HFF-Myc (cell line): ENCODE measurements around the gene PCSK4.

Experiments
- DNase-seq: peaks from one replicate; pipeline ENCODE4 v3.0.0-alpha.2; 2011; ENCODE audit warnings: low read depth; ENCODE audit errors: extremely low read depth
- H3K4me3 ChIP-seq: replicated peaks from 2 replicates; pipeline ENCODE4 v1.5.1; 2011; ENCODE audit warnings: low read depth, mild to moderate bottlenecking, control low read depth, low read length
- TF ChIP-seq, protein P1 (sequence below): IDR thresholded peaks from 2 replicates; pipeline ENCODE4 v1.5.1; 2012; ENCODE audit warnings: mild to moderate bottlenecking, low read depth, low read length, control low read depth; ENCODE audit errors: missing control alignments

The PCSK4 gene

DNA sequence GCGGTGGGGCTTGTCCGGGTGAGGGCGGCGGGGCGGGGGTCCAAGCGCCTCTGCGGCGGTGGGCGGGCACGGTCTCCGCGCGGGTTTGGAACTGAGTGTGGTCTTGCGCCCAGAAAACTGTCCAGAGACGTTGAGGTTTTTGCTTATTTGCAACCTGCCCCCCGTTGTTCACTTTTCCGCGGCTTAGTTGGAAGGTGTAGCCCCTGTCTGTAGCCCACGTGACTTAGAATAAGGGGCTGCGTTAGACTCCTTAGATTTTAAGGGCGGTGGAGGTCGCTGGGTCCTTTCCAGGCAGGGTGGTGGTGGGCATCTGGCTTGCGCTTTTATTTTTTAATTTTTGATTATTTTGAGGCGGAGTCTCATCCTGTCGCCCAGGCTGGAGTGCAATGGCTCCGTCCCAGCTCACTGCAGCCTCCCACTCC lies 51.2 kb downstream of the PCSK4 start:
- TF ChIP-seq, protein P1, sequence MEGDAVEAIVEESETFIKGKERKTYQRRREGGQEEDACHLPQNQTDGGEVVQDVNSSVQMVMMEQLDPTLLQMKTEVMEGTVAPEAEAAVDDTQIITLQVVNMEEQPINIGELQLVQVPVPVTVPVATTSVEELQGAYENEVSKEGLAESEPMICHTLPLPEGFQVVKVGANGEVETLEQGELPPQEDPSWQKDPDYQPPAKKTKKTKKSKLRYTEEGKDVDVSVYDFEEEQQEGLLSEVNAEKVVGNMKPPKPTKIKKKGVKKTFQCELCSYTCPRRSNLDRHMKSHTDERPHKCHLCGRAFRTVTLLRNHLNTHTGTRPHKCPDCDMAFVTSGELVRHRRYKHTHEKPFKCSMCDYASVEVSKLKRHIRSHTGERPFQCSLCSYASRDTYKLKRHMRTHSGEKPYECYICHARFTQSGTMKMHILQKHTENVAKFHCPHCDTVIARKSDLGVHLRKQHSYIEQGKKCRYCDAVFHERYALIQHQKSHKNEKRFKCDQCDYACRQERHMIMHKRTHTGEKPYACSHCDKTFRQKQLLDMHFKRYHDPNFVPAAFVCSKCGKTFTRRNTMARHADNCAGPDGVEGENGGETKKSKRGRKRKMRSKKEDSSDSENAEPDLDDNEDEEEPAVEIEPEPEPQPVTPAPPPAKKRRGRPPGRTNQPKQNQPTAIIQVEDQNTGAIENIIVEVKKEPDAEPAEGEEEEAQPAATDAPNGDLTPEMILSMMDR, result no peak
- H3K4me3 ChIP-seq, result peak overlapping the region; percentile 95
- no peak for DNase-seq

DNA sequence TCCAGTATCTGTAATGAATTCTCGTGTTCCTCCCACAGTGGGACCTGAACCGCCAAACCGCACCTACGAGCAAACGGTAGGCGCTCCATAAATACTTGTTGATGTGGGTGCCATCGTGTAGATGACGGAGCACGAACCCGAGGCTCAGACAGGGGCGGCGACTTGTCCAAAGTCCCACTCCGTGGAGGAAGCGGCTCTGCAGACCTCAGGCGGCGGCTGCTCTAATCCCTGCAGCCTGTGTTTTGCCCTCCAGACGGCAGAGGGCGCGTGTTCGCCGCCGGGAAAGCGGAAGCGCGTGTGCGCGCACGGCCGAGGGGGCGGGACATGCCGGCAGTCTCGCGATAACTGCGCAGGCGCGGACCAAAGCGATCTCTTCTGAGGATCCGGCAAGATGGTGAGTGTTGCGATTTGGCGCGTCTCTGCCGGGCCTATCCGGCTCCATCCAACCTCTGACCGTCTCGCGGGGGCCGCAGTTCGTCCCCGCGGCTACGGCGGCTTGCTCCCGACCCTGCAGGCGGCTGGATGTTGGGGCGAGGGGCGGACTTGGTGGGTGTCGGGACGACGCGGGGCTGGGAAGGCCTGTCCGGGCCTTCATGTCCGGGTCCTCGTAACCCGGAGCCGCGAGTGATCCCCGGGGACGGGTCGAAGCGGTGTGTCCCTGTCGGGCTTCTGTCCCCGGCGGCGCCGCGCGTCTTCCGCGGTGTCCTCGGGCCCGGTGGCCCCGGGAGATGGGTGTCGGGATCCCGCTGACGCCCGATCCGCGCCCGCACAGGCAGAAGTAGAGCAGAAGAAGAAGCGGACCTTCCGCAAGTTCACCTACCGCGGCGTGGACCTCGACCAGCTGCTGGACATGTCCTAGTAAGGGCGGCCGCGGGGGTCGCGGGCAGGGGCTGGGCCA lies 51.9 kb downstream of the PCSK4 start, which contains the start of gene RPS15:
Gene RPS15, plus strand, starts transcription at position 362 of the 898 bp plus-strand sequence. Its CDS starts 30 bp downstream, at position 392.
- TF ChIP-seq, protein P1, result peak; percentile 90
- H3K4me3 ChIP-seq, result peak within 1 kb of the TSS; percentile 95
- DNase-seq, result peak; percentile 77

DNA sequence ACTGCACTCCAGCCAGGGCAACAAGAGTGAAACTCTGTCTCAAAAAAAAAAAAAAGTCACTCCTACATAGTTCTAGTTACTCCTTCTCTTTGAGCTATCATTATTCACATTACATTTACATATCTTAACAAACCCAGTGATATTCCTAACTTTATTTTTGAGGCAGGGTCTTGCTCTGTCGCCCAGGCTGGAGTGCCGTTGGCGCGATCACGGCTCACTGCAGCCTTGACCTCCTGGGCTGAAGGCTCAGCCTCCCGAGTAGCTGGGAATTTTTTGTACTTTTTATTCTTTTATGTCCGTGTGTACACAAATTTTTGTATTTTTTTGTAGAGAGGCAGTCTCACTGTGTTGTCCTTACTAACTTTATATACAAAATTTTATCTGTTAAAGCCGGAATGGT lies 52.5 kb downstream of the PCSK4 start:
- TF ChIP-seq, protein P1, result no peak
- DNase-seq, result no peak
- H3K4me3 ChIP-seq, result no peak overlapping the region

DNA sequence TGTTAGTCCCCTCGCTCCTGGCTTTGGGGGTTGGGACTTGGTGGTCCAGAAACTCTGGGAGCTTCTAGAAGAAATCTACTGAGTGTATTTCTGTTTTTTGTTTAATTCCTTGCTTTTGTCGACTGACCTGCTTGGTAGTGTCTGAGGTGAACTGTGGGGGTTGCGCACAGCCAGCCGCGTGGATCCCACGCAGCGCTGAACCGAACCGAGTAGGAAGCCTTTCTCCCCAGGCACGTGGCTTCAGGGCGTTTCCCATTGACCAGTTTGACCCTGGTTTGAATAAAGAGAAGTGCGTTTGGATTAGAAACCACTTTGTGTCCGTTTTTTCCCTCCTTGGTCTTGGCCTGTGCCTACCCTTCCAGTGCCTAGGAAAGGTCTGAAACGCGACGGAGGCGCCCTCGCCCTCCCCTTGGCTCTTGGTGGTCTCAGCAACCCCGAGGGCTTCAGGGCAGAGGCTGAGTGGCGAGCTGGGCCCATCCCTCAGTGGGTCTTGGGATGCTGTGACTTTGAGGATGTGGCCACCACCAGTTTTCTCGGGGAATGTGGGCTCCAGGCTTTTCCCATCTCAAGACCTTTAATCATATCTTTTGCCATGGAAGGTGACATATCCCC lies 54.7 kb downstream of the PCSK4 start:
- TF ChIP-seq, protein P1, result no peak
- H3K4me3 ChIP-seq, result no peak overlapping the region
- DNase-seq, result no peak

DNA sequence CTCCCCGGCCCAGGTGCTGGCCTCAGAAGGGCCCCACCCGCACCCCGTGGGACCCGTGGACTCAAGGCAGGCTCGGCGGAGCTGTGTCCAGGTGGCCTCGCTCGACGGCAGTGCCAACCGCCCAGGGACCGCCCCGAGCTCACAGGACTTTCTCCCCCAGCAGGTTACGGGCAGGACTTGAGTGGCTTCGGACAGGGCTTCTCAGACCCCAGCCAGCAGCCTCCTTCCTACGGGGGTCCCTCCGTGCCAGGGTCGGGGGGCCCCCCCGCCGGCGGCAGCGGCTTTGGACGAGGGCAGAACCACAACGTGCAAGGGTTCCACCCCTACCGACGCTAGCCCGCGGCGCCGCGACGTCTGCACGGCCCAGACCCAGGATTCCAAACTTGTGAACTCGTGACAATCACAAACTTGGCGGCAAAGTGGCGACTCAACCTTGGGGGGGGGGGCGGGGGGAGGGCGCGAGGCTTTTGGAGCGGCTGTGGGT lies 55.5 kb downstream of the PCSK4 start:
- no peak overlapping the region for H3K4me3 ChIP-seq
- TF ChIP-seq, protein P1, result no peak
- DNase-seq, result no peak

DNA sequence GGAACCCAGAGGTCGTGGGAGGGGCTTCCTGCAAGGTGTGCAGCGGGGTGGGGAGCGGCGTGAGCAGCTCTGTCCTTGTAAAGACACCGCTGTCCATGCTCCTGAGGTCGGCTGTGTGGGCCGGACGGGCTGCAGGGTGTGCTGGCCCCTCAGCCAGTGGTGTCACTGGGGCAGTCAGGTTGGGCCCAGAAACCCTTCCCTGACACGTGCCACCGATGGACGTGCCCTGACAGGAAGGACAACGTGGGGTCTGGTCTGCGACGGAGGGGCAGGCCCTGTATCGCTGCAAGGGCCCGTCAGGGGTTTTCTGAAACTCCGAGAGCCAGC lies 56.1 kb downstream of the PCSK4 start:
- TF ChIP-seq, protein P1, result no peak
- DNase-seq, result no peak
- H3K4me3 ChIP-seq, result no peak overlapping the region
